Measurements from ENCODE around the gene CLEC16A.

Gene CLEC16A

DNA sequence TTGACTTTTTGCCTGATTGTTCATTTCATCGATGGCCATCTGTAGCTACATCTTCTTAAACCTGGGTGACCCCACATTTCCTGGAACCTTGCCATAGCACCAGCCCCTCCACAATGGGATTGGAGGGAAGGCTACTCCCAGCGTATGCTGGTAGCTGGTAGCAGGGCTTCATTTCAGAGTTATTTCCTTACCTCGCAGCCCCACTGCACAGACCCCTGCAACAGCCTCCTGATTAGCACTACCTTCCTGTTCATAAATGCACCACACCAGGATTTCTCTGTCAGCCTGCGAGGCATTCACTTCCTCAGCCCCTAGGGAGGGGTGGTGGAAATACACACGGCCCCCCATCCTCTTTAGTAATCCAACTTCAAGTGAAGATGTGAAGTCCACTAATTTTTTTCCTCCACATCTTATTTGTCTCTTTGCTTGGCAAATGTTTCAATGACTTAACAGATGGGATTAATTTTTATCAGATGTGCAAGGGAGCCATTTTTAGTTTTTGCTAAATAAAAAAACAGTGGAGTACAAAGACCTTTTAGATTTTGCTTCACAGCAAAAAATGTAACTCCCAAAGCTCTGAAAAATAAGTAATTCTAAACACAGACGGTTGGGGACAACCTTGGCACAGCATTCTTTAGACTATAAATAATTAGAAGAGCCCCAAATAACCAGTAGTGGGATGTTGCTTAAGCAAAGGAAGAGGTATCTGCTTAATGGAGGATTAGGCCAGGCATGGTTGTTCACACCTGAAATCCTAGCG lies 76.6 kb downstream of the CLEC16A start:
- ATAC-seq: no peak

DNA sequence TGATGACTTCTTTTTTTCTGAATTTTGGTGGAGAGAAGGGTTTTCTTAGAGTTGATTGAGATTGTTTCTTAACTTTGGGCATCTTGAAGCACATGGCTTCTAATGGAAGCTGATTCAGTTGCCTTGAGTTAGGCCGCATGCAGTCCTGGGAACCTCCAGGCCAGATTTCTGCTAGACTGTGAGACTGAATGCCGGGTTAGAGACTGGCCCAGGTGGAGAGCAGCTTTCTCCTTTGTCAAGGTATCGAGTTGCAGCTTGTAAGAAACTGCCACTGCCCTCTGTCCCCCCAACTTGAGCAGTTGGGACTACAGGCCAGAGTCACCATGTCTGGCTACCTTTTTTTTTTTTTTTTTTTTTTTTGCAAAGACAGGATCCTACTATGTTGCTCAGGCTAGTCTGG lies 77.6 kb downstream of the CLEC16A start:
- no peak for ATAC-seq

DNA sequence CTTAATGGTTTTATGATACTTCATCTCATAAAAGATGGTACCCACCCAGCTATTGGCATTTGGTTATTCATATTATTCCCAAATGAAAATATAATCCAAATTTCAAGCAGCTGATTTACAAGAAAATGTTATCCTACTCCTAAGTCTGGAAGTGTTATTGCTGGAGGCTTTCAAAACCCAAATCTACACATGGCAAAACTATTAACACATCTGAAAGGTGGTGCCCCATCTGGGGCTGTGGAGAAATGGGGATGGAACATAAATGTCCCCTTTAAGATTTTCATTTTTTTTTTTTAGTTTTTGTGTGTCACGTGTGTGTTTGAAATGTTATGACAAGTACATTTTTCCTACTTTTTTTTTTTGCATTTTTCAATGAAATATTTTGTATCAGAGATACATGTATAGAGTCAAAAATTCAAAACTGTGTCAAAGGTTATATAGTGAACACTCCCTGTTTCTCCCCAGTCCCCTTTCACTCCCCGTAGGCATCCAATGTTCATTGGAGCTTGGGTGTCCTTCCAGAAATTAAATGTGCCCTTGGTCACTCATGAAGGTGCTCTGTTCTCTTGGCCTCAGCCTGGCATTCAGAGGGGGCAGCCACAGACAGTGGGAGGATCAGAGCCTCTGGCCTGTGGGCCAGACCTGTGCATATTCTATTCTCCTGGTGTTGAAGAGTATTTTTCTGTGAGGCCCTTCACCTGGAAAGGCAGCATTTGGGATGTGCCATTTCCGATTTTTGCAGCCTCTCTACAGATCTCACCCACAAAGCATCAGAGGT lies 79.1 kb downstream of the CLEC16A start:
- ATAC-seq: no peak

DNA sequence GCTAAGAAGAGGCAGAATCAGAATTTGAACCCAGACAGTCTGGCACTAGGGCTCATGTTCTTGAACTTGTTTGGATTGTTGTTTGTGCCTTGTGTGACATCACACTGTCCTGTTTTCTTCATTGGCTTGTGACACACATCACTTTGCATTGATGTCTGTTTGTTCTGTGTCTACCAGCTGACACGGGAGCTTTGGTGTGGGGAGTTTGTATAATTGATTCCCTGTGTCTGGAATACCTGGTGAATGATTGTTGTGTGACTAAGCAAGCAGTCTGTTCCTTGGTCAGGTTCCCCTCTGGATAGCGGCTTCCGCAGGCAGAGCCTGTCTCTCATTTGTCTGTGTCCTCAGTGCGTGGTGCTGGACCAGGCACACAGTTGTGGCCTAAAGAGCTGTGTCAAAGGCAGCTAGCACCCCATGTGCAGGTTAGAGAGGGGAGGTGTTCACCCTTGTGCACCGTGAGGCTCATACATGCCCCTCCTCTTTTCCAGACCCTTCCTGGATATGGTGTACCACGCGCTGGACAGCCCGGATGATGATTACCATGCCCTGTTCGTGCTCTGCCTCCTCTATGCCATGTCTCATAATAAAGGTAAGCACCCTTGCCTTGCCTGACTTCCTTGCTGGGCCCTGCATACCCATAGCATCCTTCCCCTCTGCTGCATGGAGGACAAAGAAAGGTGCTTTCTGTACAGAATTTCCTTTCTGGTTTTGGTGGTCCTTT lies 80.1 kb downstream of the CLEC16A start:
- peak; percentile 23 to 52 for ATAC-seq

DNA sequence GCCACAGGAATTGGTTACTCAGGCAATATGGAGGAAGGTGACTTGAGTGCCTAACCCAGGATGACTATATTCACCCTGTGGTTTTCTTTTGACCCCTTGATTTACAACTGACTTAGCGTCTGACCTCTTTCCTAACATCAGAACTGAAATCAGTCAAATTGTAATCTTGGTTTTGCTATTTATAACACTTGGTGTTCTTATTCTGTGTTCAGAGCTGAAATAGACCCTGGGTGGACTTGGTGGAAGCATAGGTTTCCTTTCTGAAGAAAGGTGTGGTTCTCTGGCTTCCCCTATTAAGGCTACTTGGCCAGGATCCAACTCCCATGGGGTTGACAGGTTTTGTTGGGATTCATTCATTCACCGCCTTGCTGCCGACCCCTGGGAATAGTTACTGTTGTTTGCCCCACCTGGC lies 80.8 kb downstream of the CLEC16A start:
- ATAC-seq: peak; percentile 81 to 87

- ATAC-seq: no peak
Measured at GRCh38 chr16:11029948-11030347, 85.6 kb downstream of the CLEC16A start.

GRCh38 chr16:11030990-11031510 lies 86.7 kb downstream of the CLEC16A start:
- ATAC-seq: no peak

GRCh38 chr16:11032000-11032921 lies 87.9 kb downstream of the CLEC16A start:
- ATAC-seq: no peak

DNA sequence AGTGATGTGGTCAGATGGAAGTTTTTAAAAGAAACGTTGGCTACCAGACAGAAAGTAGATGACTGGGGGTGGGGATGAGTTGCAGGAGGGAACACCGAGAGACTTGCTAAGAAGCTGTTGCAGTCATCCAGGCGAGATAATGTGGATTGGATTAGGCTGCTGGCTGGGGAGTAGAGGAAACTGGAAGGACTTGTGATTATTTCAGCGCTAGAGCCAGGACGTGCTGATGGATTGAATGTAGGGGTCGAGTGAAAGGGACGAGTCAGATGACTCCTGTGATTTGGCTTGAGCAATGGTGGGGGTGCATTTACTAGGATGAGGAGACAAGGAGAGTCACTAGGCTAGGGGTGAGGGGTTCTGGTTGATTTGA lies 88.5 kb downstream of the CLEC16A start:
- ATAC-seq: no peak

DNA sequence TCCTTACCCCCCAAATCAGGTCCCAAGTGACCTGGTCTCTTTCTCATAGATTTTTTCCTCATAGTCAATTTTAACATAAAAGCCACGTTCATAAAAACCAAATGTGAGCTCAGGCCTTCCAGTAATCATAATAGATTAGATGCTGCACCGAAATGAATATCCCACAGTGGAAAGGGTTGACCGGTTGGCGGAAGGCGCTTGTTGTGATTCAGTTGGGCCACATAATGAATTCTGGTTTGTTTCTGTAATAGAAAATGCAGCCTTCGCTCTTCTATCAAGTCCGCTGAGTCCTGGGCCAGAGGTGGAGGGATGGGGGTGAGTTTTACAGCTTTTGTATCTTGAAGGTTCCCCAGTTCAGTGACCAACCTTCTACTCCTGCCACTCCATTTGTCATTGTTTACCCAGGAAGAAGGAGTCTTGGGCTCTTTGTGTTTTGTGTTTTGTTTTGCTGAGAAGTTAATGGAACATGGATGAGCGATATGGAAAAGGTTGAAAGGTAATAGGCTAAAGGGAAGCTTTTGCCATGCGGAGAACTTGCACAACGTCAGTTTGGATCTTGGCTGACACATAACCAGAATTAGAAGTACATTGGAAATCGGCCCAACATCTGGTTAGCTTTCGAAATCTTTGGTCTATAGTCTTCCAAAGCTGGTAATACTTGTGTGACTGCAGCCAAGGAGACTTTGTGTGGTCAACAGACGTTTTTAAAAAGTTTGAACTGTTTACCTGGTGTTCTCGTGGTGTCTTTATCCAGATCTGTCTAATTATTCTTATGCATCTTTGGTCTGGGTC lies 89.5 kb downstream of the CLEC16A start:
- ATAC-seq: no peak

- ATAC-seq: no peak
Measured at GRCh38 chr16:11034481-11034931, 90.1 kb downstream of the CLEC16A start.

GRCh38 chr16:11035096-11035495 lies 90.7 kb downstream of the CLEC16A start:
- no peak for ATAC-seq

DNA sequence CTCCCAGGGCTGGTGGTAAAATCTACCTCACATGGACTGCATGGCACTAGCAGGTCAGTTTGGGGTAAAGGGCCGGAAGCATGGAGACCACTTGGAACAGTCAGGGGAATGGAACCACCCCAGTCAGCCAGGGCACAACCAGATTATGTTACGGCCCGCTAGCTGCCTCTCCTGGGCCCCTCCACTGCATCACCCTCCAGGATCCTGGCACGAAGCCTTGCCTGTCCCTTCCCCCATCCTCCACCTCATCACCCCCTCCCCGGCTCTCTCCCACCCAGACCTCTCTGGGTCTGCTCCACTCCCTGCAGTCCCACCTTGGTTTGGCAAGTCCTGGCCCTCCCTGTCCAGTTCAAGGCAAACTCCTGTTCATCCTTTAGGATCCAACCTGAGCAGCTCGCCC lies 91.7 kb downstream of the CLEC16A start:
- no peak for ATAC-seq

DNA sequence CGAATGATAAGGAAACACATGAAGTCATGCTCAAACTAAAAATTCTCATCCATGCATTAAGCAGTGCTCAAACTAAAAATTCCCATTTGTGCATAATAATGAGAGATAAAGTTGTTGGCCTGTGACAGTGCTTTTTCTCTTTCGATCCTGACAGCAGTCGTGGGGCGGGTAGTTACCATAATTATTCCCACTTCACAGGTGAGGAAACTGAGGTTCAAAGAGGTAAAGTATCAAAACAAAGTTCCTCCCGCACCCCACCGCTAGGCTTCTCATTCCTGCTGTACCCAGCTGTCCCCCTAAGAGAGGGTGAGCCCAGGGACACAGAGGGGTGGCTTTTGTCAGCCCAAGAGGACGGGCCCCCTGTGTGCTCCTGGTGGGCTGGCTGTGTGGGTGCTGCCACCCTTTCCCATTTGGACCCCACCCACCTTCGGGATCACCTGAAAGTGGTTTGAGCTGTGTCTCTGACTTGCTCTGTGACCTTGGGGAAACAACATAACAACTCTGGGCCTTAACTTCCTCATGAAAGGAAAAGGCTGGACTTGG lies 92.6 kb downstream of the CLEC16A start:
- no peak for ATAC-seq

- ATAC-seq: no peak
Measured at GRCh38 chr16:11038305-11038704, 93.9 kb downstream of the CLEC16A start.

DNA sequence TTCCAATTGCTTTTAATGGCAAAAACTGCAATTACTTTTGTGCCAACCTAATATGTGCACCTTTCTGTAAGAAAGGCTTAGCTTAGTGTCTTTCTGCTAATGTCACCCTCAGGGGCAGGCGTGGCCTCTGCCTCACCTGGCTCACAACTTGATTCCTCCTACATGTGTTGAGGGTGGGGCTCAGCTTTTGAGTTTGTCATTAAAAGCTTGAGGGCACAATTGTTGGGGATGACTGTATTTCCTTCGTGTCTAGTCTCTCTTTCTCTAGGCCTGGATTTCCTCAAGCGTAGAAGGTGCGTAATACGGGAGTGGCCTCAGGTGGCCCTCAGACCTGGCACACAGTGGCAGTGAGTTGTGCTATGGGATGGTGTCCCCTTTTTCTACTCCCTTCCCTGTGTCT lies 94.4 kb downstream of the CLEC16A start:
- ATAC-seq: no peak

DNA sequence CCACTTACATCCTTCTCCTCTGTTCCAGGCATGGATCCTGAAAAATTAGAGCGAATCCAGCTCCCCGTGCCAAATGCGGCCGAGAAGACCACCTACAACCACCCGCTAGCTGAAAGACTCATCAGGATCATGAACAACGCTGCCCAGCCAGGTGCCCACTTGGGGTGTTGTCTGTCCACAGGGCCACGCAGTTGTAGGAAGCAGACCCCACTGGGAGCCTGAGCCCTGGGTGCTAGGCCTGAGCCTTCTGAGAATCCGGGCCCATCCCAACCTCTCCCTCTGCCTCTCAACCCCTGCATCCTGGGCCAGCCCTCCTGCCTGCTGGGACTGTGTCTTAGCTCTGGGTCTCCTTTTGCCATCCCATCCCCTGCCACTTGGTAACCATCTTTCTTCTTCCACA lies 95.4 kb downstream of the CLEC16A start:
- ATAC-seq: no peak

DNA sequence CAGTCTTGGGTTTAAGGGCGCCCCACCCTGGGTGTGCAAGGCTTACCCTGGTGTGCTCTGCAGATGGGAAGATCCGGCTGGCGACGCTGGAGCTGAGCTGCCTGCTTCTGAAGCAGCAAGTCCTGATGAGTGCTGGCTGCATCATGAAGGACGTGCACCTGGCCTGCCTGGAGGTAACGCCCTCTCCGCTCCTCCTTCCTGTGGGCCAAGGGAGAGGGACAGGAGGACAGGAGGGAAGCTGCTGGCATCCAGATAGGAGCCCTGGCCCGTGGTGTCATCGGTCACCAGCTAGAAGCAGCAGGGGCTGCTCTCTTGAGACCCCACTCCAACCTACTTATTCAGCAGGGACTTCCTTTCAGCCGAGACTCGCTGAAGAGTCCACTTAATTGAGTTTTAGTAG lies 97.8 kb downstream of the CLEC16A start:
- ATAC-seq: no peak

DNA sequence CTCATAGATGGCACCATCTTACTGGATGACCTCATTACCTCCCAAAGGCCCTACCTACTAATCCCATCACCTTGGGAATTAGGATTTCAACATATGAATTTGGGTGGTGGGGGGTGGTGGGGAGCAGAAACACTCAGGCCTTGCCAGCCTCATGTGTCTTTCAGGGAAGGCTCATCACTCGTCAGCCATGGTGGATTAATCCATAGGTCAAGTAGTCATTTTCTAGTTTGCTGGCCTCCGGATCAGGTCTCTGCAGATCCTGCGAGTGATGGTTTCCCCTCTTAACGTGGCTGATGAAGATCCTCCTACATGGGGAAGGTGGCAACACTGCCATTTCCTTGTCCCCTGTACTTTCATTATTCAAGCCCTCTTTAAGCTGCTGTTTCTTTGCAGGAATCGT lies 101.1 kb downstream of the CLEC16A start:
- no peak for ATAC-seq

- ATAC-seq: no peak
Measured at GRCh38 chr16:11045846-11046245, 101.5 kb downstream of the CLEC16A start.

GRCh38 chr16:11046382-11046931 lies 102.1 kb downstream of the CLEC16A start:
- ATAC-seq: no peak

Measured in activated CD4-positive, CD25-positive, alpha-beta regulatory T cell treated with anti-CD3 and anti-CD28 coated beads, Interleukin-2, amount 50 U/mL, for 24 hours (primary cell).